ENCODE results near the gene AUTS2.

DNA sequence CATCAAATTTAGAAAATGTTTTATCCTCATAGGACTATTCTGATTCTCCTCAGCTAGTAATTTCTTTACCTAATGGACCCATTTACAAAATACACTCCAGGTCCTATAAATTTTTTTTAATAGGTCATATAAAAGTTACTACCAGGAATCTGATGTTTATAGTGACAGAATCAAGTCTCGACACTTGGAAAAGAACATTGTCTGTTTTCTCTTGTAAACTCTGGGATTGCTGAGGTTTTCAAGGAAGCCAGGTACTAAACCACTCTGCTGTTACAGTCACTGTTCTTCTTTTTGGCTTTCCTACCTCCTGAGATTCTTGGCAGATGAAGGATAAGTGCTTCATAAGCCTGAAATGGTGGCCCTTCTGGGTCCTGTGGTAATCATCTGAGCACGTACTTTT is 493.1 kb downstream of the AUTS2 start:
- TF ChIP-seq EZH2 (IDR thresholded peaks at IDR 0.05; ENCODE audit: borderline replicate concordance, low read depth, low read length) (no peak), BRD9 (IDR thresholded peaks at IDR 0.05; ENCODE audit: low read depth, partially characterized antibody) (no peak), NRF1 (conservative IDR thresholded peaks at IDR 0.05 in 1 of 2, IDR thresholded peaks at IDR 0.05 in 1 of 2) (no peak), TRIM28 (IDR thresholded peaks at IDR 0.05) (no peak), SOX6 (IDR thresholded peaks at IDR 0.05) (no peak), NR3C1 (CRISPR knock-in tag; IDR thresholded peaks at IDR 0.05) (no peak), TAF1 (IDR thresholded peaks at IDR 0.05; ENCODE audit: control insufficient read depth, extremely low read depth, insufficient read depth, low read length, severe bottlenecking) (no peak), RAD21 (CRISPR knock-in tag; conservative IDR thresholded peaks at IDR 0.05 in 1 of 2, IDR thresholded peaks at IDR 0.05 in 1 of 2) (no peak), SMARCC2 (IDR thresholded peaks at IDR 0.05; ENCODE audit: low read depth) (no peak), ZNF3 (CRISPR knock-in tag; IDR thresholded peaks at IDR 0.05) (no peak)
- TF ChIP-seq, protein P1, sequence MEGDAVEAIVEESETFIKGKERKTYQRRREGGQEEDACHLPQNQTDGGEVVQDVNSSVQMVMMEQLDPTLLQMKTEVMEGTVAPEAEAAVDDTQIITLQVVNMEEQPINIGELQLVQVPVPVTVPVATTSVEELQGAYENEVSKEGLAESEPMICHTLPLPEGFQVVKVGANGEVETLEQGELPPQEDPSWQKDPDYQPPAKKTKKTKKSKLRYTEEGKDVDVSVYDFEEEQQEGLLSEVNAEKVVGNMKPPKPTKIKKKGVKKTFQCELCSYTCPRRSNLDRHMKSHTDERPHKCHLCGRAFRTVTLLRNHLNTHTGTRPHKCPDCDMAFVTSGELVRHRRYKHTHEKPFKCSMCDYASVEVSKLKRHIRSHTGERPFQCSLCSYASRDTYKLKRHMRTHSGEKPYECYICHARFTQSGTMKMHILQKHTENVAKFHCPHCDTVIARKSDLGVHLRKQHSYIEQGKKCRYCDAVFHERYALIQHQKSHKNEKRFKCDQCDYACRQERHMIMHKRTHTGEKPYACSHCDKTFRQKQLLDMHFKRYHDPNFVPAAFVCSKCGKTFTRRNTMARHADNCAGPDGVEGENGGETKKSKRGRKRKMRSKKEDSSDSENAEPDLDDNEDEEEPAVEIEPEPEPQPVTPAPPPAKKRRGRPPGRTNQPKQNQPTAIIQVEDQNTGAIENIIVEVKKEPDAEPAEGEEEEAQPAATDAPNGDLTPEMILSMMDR (IDR thresholded peaks at IDR 0.05 in 2 of 3, conservative IDR thresholded peaks at IDR 0.05 in 1 of 3; ENCODE audit: insufficient read depth in 2 of 3, low read depth in 1 of 3, low read length in 3 of 3), result no peak
- TF ChIP-seq, protein P2, sequence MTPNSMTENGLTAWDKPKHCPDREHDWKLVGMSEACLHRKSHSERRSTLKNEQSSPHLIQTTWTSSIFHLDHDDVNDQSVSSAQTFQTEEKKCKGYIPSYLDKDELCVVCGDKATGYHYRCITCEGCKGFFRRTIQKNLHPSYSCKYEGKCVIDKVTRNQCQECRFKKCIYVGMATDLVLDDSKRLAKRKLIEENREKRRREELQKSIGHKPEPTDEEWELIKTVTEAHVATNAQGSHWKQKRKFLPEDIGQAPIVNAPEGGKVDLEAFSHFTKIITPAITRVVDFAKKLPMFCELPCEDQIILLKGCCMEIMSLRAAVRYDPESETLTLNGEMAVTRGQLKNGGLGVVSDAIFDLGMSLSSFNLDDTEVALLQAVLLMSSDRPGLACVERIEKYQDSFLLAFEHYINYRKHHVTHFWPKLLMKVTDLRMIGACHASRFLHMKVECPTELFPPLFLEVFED (CRISPR knock-in tag; conservative IDR thresholded peaks at IDR 0.05), result no peak
- TF ChIP-seq, protein P3, sequence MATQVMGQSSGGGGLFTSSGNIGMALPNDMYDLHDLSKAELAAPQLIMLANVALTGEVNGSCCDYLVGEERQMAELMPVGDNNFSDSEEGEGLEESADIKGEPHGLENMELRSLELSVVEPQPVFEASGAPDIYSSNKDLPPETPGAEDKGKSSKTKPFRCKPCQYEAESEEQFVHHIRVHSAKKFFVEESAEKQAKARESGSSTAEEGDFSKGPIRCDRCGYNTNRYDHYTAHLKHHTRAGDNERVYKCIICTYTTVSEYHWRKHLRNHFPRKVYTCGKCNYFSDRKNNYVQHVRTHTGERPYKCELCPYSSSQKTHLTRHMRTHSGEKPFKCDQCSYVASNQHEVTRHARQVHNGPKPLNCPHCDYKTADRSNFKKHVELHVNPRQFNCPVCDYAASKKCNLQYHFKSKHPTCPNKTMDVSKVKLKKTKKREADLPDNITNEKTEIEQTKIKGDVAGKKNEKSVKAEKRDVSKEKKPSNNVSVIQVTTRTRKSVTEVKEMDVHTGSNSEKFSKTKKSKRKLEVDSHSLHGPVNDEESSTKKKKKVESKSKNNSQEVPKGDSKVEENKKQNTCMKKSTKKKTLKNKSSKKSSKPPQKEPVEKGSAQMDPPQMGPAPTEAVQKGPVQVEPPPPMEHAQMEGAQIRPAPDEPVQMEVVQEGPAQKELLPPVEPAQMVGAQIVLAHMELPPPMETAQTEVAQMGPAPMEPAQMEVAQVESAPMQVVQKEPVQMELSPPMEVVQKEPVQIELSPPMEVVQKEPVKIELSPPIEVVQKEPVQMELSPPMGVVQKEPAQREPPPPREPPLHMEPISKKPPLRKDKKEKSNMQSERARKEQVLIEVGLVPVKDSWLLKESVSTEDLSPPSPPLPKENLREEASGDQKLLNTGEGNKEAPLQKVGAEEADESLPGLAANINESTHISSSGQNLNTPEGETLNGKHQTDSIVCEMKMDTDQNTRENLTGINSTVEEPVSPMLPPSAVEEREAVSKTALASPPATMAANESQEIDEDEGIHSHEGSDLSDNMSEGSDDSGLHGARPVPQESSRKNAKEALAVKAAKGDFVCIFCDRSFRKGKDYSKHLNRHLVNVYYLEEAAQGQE (IDR thresholded peaks at IDR 0.05; ENCODE audit: borderline replicate concordance), result no peak
- TF ChIP-seq, protein P3 (CRISPR knock-in tag; IDR thresholded peaks at IDR 0.05; ENCODE audit: low read depth), result no peak
